ENCODE results near the gene SLC25A15.

Gene SLC25A15

DNA sequence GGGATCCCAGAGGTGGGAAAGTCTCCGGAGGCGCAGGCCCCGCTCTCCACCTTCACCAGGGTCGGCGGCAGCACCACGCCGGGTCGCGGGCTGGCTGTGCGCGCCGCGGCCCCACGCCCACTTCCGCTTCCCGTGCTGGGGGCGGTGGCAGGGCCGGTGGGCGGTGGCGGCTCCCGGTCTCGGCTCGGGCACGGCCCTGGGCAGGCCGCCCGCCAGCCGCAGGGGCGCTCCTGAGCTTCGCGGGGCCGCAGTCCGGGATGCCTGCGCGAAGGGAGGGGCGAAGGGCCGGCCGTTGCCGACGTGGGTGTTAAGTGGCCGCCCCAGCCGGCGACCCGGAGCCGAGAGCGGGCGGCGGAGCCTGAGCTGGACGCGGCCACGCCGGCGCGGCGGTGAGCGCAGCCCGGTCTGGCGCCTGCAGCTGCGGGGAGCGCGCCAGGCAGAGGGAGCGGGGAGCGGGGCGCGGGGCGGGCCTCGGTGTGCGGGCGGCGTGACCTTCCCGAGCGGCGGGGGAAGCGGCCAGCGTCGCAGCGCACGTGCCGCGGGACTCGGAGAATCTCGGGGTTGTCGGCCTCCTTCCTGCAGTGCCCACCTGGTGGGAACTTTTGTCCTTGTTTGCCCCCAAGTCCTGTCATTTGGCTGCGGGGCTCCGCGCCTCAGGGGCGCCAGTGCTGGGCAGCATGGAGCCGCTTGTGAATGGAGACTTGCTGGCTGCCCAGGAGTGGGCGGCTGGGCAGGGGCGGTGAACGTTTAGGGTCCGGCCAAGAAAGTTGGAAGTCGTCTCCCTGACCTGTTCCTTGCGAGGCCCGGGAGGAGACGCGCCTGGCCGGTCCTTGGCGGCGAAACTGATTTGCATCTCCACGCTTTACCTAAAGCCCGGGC lies at the start of gene SLC25A15:
TSS of gene SLC25A15 (plus strand) at position 337 of the 879 bp plus-strand sequence. CDS start 3,616 bp downstream, outside the sequence.
- peak; percentile 46 to 52 for DNase-seq (ENCODE audit: low read depth in 2 of 2)

DNA sequence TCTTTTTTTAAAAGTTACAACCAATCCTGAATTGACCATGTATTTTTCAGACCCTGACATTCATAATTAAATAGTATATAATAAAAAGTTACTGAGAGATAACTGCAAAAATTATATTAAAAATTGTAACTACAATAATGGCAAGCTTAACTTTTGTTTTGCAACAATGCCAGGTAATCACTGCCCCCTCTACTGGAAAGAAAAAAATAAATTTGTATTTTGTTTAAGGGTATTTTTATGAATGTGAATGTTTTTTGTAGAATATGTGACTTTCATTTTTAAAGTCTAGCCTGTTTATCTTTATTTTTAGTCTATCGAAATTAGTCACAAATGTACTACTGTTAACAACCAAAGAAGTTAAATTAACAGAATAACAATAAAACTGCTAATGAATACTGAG lies 40.1 kb upstream of the SLC25A15 start:
- no peak for DNase-seq (ENCODE audit: low read depth in 2 of 2)

DNA sequence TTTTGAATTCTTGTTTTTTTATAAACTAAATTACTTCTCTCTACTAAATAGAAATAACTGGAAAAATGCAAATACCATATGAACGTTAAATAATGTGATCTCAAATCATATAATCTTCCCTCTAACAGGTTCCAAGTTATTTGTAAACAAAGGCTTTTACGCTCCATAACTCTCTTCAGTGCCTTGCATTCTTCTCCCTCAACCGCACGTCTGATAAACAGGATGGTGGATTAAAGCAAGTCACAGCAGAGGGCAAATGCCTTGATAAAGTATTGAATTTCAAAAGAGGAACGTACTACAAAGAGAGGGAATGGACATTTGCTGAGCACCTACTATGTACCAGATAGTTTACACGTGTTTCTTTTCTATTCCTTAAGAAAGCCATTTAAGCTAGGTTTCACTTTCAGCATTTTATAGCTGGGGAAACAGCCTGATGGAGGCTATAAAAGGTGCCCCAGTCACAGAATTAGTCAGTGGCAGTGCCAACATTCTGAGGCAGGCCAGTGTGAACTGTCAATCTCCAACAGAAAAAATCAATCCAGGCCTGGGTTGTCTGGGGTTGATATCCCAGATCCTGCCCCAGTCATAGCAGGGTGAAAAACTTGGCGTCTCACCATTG lies 34.2 kb upstream of the SLC25A15 start:
- DNase-seq (ENCODE audit: low read depth in 2 of 2) = no peak

GRCh38 chr13:40756042-40756441 lies 33.4 kb upstream of the SLC25A15 start:
- DNase-seq (ENCODE audit: low read depth in 2 of 2) = no peak

GRCh38 chr13:40758811-40759210 lies 30.6 kb upstream of the SLC25A15 start:
- no peak for DNase-seq (ENCODE audit: low read depth in 2 of 2)

DNA sequence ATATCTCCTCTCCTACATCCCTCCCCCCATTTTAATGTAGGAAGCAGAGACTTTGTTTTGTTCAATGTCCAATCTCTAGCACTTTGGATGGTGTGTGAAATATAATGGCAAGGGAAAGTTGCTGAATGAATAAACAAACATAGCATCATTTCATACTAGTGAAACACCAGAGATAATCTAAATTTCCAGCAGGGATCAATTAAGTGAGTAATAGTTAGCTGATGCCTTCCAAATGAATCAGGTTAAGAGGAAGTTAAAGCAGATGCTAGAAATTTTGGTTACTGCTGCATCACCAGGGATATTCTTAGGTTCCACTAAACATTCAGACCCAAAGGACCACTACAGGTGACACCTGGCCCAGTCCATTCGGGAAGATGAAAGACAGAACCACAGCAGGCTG lies 26.6 kb upstream of the SLC25A15 start:
- DNase-seq (ENCODE audit: low read depth in 2 of 2) = no peak

DNA sequence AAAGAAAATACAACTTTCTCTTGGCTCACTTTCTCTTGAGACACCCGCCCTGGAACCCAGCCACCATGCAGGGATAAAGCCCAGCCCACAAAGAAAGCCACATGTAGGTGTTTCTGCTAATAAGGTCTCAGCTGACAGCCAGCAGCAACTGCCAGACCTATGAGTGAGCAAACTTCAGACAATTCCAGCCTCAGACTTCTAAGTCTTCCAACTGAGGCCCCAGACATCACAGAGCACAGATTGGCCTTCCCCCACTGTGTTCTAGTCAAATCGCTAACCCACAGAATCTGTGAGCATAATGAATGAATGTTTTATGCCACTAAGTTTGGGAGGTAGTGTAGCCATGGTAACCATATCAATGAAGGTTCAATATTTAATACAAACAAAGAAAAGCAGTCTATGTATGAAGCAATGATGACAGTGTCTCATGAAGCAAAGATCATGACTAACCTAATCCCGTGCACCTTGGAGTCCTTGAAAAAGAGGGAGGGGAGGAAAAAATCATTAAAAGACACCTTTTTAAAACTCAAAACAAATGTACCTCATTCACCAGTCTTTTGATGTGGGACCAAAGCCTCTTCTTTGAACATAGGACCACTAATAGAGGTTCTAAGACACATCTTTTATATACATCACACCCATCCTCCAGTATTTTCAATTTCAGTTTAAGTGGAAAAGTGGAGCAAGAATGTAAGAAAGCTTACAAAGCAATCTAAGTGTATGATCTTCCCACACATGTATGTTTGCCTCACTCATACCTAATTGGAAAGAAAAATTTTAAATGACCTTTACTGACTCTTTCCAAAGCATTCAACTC lies 24.6 kb upstream of the SLC25A15 start:
- no peak for DNase-seq (ENCODE audit: low read depth in 2 of 2)

- no peak for DNase-seq (ENCODE audit: low read depth in 2 of 2)
Observed at GRCh38 chr13:40765602-40766001, 23.8 kb upstream of the SLC25A15 start.

DNA sequence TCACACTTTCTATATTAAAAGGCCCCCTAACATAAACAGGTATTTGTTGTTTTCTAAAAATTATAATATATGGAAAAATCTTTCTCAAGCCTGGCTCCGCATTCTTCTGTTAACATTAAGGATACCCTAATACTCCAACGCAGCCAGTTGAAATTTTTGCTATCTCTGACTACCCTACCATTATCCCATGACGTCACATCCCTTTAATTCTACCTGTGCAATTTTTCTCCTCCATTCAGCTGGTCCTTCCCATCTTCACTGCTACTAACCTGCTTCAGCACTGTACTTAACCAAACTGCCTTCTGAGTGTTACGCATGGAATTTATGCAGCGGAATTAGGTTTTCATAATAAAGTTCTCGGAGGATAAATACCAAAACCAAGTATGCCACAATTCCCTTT lies 19.4 kb upstream of the SLC25A15 start:
- DNase-seq (ENCODE audit: low read depth in 2 of 2) = no peak

GRCh38 chr13:40770609-40770933 lies 18.8 kb upstream of the SLC25A15 start:
- no peak for DNase-seq (ENCODE audit: low read depth in 2 of 2)

DNA sequence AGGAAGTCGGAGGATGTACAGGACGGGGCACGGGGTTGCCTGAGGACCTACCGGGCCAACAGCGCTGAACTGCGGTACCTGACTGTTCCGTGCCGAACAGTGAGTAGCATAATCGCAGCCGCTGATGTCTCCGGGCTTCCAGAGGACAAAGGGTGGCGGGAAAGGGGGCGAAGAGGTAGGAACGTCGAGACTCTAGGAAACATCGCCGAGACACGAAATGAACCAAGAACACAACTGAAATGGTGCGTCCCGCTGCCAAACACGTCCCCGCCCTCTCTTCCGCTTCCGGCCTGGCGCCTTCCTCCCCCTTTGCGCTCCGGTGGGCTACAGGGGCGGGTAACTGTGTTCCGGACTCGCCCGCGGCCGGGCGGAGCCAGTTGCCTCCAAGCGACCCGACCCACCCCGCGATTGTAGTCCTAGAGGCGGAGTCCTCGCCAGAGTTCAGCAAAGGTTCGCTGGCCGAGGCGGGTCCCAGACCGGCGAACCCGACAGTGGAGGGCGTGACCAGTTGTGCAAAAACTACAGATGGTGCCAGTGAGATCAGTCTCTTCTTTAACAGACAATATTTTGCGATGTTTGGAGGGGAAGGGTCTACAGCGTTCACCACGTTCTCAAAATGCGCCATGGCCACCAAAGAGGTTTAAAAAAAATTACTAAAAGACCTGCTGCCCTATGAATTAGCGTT lies 18.3 kb upstream of the SLC25A15 start, which contains the start of gene MRPS31:
TSS of gene MRPS31 (minus strand) at position 257 of the 685 bp plus-strand sequence. CDS start at position 203, 54 bp downstream.
- DNase-seq (ENCODE audit: low read depth in 2 of 2) = peak; percentile 92

DNA sequence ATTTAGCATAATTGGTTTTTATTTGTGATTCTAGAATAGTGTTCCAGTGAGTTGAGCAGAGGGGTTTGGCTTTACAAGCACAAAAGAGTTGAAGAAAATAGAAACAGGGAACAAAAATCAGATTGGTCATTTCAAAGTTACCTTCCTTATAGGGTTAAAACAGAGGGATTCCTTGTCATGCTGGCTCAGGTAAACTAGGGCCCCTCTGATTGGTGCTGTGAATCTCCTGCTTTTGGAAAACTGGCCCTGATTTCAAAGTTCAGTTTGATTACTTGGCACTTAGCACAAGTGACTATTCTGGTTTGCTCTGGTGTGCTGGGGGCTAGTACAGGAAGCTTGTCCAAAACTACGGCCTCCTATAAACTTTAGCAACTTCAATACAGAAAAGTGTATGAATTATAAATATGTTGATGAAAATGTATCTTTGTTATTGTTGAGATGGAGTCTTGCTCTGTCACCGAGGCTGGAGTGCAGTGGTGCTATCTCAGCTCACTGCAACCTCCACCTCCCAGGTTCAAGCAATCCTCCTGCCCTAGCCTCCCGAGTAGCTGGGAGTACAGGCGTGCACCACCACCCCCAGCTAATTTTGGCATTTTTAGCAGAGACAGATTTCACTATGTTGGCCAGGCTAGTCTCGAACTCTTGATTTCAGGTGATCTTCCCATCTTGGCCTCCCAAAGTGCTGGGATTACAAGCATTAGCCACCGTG lies 16.5 kb upstream of the SLC25A15 start:
- DNase-seq (ENCODE audit: low read depth in 2 of 2) = no peak

GRCh38 chr13:40774672-40775071 lies 14.7 kb upstream of the SLC25A15 start:
- no peak for DNase-seq (ENCODE audit: low read depth in 2 of 2)

GRCh38 chr13:40776232-40776631 lies 13.2 kb upstream of the SLC25A15 start:
- no peak for DNase-seq (ENCODE audit: low read depth in 2 of 2)

DNA sequence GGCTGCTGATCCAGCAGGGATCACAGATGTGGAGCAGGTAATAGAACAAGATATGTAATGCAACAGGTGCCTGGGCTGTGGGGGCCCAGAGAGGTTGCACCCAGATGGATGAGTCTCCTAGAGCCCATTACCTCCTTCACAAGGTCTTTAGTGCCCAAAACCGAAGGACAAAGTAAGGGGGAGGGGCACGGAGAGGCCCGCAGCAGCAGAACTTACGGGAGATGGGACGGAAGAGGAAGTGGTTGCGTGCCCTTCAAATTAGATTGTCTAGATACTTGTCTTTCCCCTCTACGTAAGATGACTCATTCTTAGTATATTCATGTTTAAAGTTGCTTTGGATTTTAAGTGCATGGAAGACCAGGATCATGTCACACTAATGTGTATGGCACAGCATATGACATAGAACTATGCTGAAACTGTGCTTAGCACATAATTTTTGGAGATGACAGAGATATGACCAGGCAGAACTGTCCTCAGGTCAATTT lies 12.7 kb upstream of the SLC25A15 start:
- peak; percentile 29 to 32 for DNase-seq (ENCODE audit: low read depth in 2 of 2)

DNA sequence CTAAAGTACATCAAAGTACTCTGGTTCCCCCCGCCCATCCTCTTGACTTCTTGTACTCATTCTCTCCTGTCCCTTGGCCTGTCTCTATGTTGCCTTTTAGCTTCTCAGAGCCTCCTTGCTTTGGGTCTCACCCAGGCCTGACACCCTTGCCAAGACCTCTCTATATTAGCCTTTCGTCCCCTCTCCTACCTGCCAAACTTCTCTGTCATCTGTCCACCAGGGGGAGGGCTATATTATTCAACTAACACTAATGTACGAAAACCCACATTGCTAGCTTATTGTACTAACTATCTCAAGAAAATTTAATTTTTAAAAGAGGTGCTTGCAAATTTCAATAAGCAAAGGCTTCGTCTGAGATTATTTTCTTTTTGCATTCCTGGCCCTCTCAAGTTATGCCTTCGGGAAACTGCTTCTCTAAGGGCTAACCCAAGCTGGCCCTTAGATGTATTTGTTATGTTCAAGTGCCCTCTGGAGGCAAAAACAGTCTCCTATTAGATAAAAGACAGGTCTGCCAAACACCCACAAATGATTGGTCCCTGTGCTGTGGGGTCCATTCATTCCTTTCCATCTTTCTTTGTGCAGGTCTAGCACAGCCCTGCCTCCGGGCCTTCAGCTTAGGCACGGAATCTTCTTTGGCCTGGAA lies 12.1 kb upstream of the SLC25A15 start:
- peak in 1 of 2 donors; percentile 11 for DNase-seq (ENCODE audit: low read depth in 2 of 2)

- no peak for DNase-seq (ENCODE audit: low read depth in 2 of 2)
Observed at GRCh38 chr13:40777809-40778175, 11.6 kb upstream of the SLC25A15 start.

GRCh38 chr13:40779049-40779448 lies 10.4 kb upstream of the SLC25A15 start:
- no peak for DNase-seq (ENCODE audit: low read depth in 2 of 2)

DNA sequence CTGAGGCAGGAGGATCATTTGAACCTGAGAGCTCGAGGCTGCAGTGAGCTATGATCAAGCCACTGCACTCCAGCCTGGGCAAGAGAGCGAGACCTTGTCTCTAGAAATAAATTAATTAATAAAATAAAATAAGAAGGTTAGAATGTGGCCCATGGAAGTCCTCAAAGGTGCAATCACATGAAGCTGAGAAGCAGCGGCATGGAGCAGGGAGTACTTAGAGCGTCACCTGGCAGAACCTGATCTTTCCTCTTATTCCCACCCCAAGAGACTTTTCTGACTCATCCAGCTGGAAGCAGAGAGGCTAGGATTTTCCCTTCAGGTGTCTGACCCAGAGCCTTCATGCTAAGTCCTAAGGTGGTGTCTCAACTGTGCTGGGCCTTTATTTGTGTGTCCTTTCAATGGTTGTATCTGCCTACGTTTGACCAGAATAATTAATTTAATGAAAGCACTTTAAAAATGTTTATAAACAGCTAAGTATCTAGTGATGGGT lies 9.6 kb upstream of the SLC25A15 start:
- no peak for DNase-seq (ENCODE audit: low read depth in 2 of 2)

DNA sequence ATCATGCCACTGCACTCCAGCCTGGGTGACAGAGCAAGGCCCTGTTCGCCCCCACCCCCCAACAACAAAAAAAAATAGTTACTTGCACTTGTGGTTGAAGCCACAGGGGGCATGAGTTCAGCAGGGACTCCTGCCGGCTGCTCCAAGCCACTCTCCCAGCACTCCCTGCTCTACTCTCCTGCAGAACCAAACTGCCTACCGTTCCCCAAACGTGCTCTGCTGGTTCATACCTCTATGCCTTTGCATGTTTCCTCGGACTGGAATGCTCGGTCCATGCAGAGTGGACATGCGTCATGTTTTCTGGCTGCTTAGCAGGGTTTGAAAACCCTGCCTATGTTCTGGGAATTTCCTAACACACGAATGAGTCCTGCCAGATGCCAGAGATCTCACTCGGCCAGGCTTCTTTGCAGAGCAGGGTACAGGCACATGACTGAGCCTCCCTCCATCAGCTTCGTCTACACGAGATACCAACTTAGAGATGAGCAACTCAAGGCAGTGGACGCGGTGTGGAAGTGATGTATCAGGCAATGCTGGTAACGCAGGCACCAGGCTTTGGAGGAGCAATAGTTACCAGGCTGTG lies 8.5 kb upstream of the SLC25A15 start:
- no peak for DNase-seq (ENCODE audit: low read depth in 2 of 2)

Measured in stimulated activated CD8-positive, alpha-beta memory T cell treated with anti-CD3 and anti-CD28 coated beads, Interleukin-7, amount 100 ng/mL, for 1 hour (primary cell).